Upper lobe of left lung (tissue), 4 donors: ENCODE results near the gene TGFB1.
A peak's percentile ranks its signal among the peaks of the same experiment; 100 is the strongest.

ENCODE experiments used
- POLR2A ChIP-seq, 4 donors: fragments of 450-650 bp; IDR thresholded peaks; one replicate each; pipeline ENCODE4 v1.5.1; 2016 to 2017; ENCODE audit warnings: antibody characterized with exemption in 4 of 4, mild to moderate bottlenecking in 2 of 4
- TF ChIP-seq, protein P1 (sequence below), 6 experiments: fragments of 450-650 bp in 4 of 6; fragments of 200-600 bp in 2 of 6; sonication (generic) in 2 of 6; IDR thresholded peaks; one replicate each; pipeline ENCODE4 v1.5.1; 2016 to 2019; ENCODE audit warnings: antibody characterized with exemption in 6 of 6

GRCh38 chr19:41351339-41352245 is 2.1 kb downstream of the TGFB1 start:
- TF ChIP-seq, protein P1, sequence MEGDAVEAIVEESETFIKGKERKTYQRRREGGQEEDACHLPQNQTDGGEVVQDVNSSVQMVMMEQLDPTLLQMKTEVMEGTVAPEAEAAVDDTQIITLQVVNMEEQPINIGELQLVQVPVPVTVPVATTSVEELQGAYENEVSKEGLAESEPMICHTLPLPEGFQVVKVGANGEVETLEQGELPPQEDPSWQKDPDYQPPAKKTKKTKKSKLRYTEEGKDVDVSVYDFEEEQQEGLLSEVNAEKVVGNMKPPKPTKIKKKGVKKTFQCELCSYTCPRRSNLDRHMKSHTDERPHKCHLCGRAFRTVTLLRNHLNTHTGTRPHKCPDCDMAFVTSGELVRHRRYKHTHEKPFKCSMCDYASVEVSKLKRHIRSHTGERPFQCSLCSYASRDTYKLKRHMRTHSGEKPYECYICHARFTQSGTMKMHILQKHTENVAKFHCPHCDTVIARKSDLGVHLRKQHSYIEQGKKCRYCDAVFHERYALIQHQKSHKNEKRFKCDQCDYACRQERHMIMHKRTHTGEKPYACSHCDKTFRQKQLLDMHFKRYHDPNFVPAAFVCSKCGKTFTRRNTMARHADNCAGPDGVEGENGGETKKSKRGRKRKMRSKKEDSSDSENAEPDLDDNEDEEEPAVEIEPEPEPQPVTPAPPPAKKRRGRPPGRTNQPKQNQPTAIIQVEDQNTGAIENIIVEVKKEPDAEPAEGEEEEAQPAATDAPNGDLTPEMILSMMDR (IDR thresholded peaks at IDR 0.05), result no peak
- TF ChIP-seq POLR2A (IDR thresholded peaks at IDR 0.05), result peak in 2 of 4 donors; percentile 48 to 61
